ENCODE measurements around the gene MORN5. TPM values are rescaled to one million over a fixed set of nuclear protein-coding genes. Genes with fewer than 3 reads are reported as not detected.

The MORN5 gene
- total and polyA plus RNA-seq, 9 of the 15 experiments (the other 6 are each of a cell fraction or from before 2014, with no cell fraction given) = not detected

DNA sequence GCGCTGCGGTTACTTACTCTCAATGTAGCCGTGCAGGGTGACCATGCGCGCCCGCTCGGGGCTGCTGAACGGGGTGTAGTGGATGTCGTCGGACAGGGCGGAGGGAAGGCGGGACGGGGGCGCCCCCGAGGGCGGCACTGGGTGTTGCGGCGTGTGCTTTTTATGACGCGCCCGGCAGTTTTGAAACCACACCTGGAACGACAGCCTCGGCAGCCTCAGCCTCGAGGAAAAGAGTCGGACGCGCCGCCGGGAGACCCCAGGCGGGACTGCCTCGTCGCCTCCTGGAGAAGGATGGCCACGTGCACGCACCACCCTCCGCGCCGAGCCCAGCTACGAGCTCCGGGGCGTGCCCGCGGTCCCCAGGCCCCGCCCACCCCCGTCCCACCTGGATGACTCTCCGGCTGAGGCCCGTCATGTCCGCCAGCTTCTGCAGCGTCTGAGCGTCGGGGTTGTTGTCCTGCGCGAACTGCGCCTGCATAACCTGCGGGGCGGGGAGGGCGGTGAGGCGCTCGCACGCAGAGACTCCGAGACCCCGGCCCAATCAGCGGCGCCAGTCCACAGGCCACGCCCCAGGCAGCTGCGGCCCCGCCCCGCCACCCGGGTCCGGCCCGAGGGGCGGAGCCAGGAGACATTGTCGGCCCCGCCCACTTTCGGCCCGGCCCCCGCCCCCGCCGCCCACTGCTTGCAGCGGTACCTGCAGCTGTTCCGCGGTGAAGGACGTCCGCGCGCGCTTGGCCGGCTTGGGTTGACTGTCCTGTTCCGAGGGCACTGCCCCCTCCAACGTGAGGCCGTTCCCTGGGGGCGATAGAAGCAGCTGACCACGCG lies 54.1 kb downstream of the MORN5 start (continued):
- TF ChIP-seq MEF2D (tag; conservative IDR thresholded peaks at IDR 0.05; ENCODE audit: low read depth) = no peak
- TF ChIP-seq, protein P1, sequence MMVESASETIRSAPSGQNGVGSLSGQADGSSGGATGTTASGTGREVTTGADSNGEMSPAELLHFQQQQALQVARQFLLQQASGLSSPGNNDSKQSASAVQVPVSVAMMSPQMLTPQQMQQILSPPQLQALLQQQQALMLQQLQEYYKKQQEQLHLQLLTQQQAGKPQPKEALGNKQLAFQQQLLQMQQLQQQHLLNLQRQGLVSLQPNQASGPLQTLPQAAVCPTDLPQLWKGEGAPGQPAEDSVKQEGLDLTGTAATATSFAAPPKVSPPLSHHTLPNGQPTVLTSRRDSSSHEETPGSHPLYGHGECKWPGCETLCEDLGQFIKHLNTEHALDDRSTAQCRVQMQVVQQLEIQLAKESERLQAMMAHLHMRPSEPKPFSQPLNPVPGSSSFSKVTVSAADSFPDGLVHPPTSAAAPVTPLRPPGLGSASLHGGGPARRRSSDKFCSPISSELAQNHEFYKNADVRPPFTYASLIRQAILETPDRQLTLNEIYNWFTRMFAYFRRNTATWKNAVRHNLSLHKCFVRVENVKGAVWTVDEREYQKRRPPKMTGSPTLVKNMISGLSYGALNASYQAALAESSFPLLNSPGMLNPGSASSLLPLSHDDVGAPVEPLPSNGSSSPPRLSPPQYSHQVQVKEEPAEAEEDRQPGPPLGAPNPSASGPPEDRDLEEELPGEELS (CRISPR knock-in tag; IDR thresholded peaks at IDR 0.05; ENCODE audit: borderline replicate concordance) = no peak
- no peak; the same call in 1 of the 2 replicates for TF ChIP-seq TCF7 (IDR thresholded peaks at IDR 0.05; ENCODE audit: borderline replicate concordance)
- TF ChIP-seq ETV1 (tag; conservative IDR thresholded peaks at IDR 0.05; ENCODE audit: low read depth) = no peak
- TF ChIP-seq, protein P2, sequence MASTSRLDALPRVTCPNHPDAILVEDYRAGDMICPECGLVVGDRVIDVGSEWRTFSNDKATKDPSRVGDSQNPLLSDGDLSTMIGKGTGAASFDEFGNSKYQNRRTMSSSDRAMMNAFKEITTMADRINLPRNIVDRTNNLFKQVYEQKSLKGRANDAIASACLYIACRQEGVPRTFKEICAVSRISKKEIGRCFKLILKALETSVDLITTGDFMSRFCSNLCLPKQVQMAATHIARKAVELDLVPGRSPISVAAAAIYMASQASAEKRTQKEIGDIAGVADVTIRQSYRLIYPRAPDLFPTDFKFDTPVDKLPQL (IDR thresholded peaks at IDR 0.05; ENCODE audit: extremely low read depth, insufficient read length) = no peak
- no peak for TF ChIP-seq ZNF184 (CRISPR knock-in tag; IDR thresholded peaks at IDR 0.05)
- TF ChIP-seq, protein P3, sequence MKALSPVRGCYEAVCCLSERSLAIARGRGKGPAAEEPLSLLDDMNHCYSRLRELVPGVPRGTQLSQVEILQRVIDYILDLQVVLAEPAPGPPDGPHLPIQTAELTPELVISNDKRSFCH (CRISPR knock-in tag; IDR thresholded peaks at IDR 0.05) = no peak
- TF ChIP-seq, protein P3 (tag; IDR thresholded peaks at IDR 0.05) = no peak; the same call in 1 of the 2 replicates
- TF ChIP-seq HDAC2 (IDR thresholded peaks at IDR 0.05) = no peak; the same call in 1 of the 2 replicates
- TF ChIP-seq, protein P4, sequence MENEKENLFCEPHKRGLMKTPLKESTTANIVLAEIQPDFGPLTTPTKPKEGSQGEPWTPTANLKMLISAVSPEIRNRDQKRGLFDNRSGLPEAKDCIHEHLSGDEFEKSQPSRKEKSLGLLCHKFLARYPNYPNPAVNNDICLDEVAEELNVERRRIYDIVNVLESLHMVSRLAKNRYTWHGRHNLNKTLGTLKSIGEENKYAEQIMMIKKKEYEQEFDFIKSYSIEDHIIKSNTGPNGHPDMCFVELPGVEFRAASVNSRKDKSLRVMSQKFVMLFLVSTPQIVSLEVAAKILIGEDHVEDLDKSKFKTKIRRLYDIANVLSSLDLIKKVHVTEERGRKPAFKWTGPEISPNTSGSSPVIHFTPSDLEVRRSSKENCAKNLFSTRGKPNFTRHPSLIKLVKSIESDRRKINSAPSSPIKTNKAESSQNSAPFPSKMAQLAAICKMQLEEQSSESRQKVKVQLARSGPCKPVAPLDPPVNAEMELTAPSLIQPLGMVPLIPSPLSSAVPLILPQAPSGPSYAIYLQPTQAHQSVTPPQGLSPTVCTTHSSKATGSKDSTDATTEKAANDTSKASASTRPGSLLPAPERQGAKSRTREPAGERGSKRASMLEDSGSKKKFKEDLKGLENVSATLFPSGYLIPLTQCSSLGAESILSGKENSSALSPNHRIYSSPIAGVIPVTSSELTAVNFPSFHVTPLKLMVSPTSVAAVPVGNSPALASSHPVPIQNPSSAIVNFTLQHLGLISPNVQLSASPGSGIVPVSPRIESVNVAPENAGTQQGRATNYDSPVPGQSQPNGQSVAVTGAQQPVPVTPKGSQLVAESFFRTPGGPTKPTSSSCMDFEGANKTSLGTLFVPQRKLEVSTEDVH (IDR thresholded peaks at IDR 0.05; ENCODE audit: low read depth, partially characterized antibody) = no peak
- no peak for TF ChIP-seq YBX1 (IDR thresholded peaks at IDR 0.05)
- no peak for TF ChIP-seq SRF (CRISPR knock-in tag; IDR thresholded peaks at IDR 0.05)
- TF ChIP-seq ZC3H11A (IDR thresholded peaks at IDR 0.05; ENCODE audit: low read depth, low read length) = no peak
- TF ChIP-seq SRSF7 (optimal IDR thresholded peaks at IDR 0.05; ENCODE audit: low read depth, low read length) = no peak
- TF ChIP-seq, protein P5, sequence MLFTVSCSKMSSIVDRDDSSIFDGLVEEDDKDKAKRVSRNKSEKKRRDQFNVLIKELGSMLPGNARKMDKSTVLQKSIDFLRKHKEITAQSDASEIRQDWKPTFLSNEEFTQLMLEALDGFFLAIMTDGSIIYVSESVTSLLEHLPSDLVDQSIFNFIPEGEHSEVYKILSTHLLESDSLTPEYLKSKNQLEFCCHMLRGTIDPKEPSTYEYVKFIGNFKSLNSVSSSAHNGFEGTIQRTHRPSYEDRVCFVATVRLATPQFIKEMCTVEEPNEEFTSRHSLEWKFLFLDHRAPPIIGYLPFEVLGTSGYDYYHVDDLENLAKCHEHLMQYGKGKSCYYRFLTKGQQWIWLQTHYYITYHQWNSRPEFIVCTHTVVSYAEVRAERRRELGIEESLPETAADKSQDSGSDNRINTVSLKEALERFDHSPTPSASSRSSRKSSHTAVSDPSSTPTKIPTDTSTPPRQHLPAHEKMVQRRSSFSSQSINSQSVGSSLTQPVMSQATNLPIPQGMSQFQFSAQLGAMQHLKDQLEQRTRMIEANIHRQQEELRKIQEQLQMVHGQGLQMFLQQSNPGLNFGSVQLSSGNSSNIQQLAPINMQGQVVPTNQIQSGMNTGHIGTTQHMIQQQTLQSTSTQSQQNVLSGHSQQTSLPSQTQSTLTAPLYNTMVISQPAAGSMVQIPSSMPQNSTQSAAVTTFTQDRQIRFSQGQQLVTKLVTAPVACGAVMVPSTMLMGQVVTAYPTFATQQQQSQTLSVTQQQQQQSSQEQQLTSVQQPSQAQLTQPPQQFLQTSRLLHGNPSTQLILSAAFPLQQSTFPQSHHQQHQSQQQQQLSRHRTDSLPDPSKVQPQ (CRISPR knock-in tag; IDR thresholded peaks at IDR 0.05; ENCODE audit: borderline replicate concordance) = no peak
- no peak for TF ChIP-seq SMARCA4 (IDR thresholded peaks at IDR 0.05)
- TF ChIP-seq ZFP30 (CRISPR knock-in tag; IDR thresholded peaks at IDR 0.05; ENCODE audit: borderline replicate concordance) = no peak
- TF ChIP-seq SMARCA5 (IDR thresholded peaks at IDR 0.05) = no peak
- TF ChIP-seq PCBP1 (IDR thresholded peaks at IDR 0.05; ENCODE audit: low read depth, low read length, poor library complexity, severe bottlenecking) = peak; percentile 47

All from K562 (cell line).